Hematopoietic multipotent progenitor cell (in vitro differentiated cells): ENCODE results near the gene NFAT5. TPM values are rescaled to one million over a fixed set of nuclear protein-coding genes. Genes with fewer than 3 reads are reported as not detected.

ENCODE experiments used
- DNase-seq, 3 donors: peaks; one replicate each; pipeline ENCODE4 v3.0.0-alpha.2; 2011 to 2015; ENCODE audit warnings: low read depth in 2 of 3, low spot score in 2 of 3
- total RNA-seq: library from RNA; depleted of rRNA; stranded (reverse); fragments of >200 nt; gene quantifications from one replicate; pipeline ENCODE4 v1.2.3, GENCODE V29; 2012

The NFAT5 gene
- total RNA-seq, 1 donor, result 21.3 TPM

DNA sequence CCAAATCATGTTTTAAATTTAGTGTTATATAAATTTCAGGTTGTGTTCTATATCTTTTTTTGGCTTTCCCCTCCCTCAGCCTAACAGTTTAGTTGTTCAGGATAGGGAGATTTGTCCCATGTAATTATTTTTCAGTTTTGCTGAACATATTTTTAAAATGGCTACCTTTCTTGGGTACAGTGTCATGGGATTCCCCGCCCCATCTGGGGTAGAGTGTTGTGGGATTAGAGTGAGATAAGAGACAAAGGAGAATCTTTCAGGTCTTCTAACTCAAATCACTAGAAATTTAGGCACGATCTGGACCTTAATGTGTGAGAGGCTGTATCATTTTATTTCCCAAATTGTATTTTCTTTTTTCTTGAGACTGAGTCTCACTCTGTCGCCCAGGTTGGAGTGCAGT is 24.8 kb downstream of the NFAT5 start:
- DNase-seq, result no peak

DNA sequence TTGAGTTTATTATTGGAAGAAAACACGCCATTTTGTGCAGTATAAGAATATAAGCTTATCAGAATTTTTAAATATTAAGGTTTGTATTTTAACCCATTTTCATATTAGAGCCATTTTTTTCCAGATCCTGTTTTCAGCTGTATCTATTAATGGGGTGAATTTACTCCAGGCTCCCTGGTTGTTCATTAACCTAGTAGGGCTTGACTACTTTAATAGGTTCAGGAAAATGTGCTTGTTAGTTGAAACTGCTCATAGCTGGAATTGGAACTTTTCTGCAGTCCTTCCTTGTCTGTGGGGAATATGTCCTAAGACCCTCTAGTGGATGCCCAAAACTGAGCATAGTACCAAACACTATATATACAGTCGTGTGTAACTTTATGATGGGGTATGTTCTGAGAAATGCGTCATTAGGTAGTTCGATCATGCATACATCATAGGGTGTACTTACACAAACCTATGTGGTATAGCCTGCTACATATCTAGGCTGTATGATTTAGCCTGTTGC is 28.0 kb downstream of the NFAT5 start:
- no peak for DNase-seq

DNA sequence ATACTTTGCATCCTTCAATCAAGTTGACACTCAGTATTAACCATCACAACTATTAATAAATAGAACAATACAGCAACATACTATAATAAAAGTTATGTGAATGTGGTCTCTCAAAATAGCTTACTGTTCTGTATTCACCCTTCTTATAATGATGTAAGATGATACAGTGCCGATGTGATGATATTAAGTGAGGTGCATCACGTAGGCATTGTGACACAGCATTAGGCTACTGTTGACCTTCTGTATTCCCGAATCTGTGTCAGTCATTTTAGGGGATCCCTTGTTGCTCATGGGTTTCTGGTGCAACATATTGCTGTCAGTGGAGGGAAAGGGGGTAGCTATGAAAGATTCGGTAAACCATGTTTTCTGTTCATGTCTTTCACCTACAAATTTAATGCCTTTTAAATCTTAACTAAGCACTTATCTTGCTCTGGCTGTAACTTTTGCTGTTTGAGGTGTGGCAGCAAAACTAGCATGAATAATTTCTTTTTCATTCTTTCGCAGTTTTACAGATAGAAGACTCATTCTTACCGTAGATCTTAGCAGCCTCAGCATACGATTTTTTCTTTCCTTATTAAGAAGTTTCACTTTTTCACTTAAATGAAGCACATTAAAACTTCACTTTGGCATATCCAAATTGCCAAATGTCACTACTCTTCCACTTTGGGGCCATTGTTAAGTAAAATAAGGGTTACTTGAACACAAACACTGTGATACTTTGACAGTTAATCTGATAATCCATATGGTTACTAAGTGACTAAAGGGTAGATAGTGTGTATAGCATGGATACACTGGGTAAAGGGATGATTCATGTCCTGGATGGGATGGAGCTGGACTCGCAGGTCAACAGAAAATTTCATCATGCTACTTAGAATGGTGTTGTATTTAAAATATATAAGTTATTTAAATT is 29.6 kb downstream of the NFAT5 start:
- no peak for DNase-seq

DNA sequence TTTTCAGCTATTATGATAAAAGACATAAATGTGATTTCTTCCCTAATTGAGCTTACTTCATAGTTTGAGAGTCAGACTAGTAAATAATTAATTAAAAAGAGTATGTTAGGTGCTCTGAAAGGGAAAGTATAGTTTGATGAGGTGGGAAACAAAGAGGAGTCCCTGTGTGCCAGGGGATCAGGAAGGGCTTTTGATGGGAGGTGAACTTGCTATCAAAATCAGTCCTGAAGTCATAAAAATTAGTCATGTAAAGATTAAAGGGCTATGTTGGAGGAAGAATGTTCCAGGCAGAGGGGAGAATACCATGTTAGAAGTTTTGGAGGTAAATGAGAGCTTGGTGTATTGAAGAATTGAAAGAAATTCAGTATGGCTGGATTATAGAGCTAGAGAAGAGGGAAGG is 31.0 kb downstream of the NFAT5 start:
- no peak for DNase-seq

DNA sequence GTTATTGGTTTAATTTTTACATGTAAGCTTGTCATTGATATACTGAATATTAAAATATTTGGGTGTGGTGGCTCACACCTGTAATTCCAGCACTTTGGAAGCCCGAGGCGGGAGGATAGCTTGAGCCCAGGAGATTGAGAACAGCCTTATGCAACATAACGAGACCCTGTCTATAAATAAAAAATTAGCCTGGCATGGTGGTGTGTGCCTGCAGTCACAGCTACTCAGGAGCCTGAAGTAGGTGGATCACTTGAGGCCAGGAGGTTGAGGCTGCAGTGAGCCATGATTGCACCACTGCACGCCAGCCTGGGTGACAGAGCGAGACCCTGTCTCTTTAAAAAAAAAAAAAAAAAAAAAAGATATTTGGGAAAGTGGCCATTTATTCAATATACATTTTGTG is 32.3 kb downstream of the NFAT5 start:
- no peak for DNase-seq

DNA sequence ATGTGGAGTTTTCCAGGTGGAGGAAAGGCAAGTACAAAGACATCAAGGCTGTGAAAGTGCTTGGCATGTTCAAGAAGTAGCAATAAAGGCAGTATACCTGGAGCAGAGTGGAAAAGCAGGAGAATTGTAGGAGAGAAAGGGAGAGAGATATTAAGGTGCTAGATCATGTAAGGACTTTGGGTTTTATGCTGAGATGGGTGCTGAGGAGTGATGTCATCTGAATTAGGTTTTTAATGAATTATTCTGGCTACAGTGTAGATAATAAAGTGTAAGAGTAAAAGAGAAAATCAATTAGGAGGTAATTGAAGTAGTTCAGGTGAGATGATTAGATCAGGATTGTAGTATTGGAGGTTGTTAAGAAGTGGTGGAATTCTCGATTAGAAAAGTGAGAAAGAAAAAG is 34.0 kb downstream of the NFAT5 start:
- no peak for DNase-seq

DNA sequence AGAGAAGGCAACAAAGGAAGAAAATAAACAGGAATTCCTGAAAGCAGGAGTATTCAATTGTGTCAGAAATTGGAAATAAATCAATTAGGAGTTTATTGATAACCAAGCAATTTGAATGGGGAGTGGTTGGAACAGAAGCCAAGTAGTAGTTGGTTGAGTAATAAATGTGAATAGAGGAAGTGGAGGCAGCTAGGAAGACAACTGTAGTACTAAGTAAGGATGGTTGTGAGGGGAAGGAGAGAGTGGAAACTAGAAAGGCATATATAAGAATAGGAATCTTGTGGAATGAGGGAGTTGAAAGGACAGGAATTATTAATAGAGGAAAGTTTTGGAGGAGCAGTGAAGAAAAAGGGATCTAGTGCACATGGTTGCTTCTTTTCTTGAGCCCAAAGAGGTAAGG is 34.4 kb downstream of the NFAT5 start:
- no peak for DNase-seq

DNA sequence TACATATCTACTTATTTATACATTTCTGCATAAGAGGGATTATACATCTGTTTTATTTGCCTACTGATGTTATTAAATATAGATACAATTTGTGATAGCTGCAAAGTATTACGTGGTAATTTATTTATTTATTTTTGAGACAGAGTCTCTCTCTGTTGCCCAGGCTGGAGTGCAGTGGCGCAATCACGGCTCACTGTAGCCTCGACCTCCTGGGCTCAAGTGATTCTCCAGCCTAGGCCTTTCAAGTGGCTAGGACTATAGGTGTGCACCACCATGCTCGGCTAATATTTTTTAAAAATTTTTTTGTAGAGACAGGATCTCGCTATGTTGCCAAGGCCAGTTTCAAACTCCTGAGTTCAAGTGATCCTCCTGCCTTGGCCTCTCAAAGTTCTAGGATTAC is 35.5 kb downstream of the NFAT5 start:
- no peak for DNase-seq

DNA sequence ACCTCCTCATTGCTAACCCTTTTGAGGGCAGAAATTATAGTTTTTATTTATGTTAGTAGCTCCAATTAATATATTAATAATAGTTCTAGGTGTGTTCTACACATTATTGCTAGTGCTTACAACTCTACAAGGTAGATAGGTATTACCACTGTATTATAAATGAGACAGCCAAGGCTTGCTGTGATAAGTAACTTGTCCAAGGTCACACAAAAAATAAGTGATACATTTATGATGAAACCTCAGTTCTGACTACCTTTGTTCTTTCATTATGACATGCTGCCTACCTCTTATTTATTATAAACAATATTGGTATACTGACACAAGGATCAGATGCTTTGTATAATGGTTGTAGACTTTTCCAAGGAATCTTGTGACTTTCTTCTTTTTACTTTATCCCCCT is 41.2 kb downstream of the NFAT5 start:
- DNase-seq, result no peak

DNA sequence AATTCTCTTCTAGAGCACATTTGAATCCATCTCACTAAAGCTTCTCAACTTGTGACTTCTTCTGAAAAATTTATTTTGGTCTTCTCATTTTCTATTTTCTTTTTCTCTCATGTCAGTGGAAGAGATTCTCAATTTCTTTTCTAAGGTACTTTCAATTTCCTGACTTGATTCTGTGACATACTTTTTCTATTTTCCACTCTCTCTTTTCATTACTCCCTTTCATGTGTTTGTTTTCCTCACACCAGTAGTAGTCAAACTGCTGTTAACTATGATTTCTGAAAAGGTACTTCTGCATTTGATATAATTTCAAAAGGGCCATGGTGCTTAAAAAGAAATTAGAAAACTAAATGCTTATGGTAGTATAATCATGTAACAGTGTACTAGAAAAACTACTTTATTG is 41.9 kb downstream of the NFAT5 start:
- no peak for DNase-seq

DNA sequence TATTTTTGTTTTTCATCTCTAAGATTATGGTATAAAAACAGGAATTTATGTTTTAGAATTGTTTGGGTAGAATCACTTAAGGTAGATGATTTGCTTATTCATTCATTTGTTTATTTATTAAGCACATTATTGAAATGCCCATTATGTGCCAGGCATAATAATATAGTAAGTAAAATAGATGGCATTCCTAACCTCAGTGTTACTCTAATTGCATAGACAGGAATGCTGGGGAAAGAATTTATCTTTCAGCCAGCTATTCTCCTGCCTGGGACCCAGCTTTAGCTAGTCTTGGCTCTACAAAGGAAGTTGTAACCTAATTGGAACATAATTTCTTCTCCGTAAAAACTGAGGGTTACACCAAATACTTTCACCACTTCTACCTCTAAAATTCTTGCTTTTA is 44.6 kb downstream of the NFAT5 start:
- no peak for DNase-seq

DNA sequence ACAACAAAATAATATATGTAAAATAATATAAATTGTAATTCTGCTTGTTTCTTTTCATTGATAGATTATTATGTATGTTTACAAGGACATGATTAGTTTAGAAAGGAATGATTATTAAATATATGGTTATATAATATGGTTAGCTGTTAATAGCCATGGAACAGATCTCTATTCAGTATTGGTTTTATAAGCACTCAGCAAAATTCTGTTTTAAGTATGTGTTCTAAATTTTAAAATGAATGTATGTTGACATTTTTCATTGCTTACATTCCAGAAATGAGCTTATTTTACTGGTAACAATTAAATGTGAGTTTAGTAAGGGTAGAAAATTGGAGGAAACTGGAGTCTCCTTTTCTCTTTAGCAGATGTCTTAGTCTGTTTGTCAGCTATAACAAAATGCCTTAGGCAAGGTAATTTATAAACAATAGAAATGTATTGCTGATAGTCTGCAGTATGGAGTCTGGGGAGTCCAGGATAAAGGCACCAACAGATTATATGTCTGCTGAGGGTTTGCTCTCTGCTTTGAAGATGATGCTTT is 45.4 kb downstream of the NFAT5 start:
- DNase-seq, result no peak

DNA sequence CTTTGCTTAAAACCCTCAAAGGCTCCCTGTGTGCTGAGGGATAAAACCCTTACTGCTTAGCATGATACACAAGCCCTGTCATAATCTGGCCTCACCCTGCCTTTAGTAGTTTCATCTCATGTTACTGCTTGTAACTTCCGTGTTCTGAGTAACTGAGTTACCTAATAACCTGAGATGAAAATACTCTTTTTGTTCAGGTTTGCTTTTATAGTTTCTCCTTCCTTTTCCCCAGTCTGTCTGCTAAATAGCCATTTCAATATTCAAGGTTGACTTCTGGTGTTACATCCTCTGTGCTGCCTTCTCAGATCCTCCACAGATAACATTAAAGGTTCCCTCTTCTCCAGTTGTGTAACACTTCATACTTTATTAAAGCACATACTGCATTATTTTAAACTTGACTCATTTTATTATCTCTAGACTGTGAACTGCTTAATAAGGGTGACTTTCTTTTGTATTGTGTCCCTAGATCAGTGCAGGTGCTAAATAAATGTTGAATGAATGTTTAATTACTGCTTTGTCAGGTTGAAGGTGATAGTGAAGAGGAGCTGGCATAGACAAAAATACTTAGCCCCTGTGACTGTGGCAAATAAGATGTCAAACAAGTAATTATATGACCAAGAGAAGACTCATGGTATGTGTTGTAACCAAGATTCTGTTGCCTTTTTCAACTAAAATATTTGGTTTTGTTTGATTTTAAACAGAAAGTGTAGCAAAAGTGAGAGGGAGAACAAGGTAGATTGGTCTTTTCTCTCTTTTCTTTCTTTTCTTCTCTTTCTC is 47.8 kb downstream of the NFAT5 start:
- DNase-seq, result peak in 2 of 3 donors; percentile 8 to 21

DNA sequence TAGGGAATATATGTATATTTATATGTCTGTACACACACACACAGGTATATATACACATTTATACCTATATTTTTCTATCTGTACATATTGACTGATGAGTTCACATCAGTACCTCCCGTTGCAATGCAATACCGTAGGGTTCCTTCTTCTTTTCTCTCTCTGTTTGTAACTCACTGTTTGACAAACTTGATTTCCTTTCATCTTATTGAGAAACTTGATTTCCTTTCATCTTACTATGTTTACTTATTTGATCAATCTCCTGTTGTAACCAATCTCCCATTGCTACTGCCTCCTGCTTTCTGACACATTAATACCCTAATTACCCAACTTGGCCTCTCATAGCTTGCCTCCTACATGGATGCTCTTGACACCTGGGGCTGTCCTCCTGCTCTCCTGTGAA is 49.8 kb downstream of the NFAT5 start:
- DNase-seq, result no peak

DNA sequence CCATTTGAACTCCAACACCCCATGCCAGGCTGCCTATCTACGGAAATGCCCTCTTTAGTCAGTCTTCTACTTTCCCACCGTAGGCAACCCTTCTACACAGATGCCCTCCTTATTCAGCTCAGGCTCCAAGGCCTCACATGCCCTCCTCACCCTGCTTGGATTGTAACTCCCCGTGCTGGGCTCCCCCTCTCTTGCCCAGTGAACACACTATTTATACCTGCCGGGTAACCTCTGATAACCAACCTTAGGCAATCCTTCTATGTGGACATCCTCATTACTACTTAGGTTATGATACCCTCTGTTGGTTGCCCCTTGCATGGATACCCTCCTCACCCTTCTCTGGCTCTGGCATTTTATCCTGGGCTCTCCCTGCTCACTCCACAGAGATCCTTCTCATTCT is 50.3 kb downstream of the NFAT5 start:
- no peak for DNase-seq

DNA sequence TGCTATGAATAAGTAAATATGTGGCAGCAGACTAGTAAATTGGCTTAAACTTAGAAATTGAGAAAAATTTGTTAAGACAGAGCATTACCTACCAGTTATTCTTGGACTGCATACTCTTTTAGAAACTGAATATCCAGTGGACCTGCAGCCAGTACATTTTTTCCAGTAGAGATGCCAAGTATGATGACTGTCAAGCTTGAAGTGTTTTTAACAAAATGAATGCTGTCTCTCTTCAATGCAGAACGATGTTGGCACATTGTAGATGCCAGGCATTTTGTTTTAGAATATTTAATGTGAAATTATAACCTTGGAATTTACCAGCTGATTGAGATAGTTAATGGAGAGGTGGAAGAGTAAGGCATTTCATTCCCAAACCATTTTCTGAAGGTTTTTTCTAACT is 52.5 kb downstream of the NFAT5 start:
- peak in 1 of 3 donors; percentile 11 for DNase-seq

DNA sequence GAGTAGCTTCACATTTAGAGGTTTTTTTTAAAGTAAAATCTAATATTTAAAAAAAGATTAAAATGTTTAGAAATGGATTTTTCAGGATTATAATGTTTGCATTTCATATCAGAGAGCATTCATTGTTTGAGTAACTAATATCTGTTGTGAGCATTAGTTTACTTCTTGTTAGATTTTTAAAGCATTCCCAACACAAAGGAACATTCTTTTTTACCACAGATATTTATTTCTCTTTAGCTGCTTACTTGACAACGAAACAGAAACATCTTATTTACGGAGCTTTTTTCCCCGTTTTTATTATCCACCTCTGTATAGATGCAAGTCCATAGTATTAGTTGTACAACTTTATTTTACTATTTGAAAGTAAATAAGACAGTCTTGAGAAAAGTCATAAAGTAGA is 53.0 kb downstream of the NFAT5 start:
- no peak for DNase-seq

DNA sequence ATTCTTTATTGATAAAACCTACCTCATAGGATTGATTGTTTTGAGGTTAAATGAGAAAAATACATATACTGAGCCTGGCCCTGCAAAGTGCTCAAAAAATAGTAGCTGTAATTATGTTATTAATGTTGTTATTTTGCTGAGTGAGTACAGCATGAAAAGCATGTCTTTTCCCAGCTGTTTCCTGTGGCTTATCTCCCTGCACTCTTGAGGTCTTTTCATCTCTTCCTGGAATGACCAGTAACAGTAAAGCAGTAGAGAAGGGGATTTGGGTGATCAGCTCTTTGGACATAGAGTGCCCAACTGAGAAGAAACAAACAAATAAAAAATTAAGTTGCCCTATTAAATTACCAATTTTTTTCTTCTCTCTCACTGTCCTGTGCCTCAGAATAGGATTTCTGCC is 53.7 kb downstream of the NFAT5 start:
- peak in 2 of 3 donors; percentile 6 to 24 for DNase-seq

DNA sequence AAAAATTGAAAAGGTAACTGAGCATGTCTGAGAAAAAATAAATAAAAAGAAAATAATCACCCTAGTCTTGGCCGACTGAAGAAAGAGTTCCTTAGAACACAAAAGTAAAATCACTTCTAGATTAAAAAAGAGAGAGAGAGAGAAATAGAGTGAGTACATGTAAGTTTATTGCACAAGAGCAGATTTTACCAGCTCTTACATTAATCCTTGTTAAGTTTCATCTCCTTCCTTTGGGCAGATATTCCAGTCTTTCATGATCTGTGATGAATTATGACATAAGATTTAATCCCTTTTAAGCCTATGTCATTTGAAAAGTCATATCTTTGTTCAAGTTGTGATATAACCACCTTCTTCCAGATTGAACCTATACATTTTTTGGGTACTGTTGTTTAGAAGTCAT is 54.8 kb downstream of the NFAT5 start:
- no peak for DNase-seq

DNA sequence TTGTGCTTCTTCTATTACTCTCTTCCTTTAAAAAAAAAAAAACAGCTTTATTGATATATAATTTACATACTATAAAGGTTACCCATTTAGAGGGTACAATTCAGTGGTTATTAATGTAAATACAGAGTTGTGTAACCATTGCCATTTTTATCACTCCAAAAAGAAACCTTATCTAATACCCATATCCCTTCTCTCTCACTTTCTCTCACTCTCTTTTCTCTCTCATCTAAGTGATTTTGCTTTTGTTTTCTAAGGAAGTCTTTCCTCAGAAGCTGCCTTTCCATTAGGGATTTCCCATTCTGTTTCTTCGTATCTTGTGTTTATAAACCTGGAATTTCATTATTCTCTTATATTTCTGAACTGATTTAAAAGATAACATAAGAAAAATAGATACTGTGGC is 55.5 kb downstream of the NFAT5 start:
- DNase-seq, result no peak

DNA sequence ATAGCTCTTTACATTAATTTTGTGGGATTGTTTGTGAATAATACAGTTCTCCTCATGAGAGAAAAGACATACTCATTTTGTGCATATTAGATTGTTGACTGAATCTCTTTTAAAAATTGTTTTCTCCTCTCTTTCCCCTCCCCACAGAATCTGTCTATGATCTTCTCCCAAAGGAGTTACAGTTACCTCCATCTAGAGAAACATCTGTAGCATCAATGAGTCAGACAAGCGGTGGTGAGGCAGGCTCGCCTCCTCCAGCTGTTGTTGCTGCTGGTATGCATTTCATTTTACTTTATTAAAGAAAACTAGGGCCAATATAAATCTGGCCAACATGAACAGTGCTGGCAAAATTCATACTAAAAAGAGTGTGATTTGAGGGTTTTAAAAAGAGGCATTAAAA is 60.5 kb downstream of the NFAT5 start:
- no peak for DNase-seq

DNA sequence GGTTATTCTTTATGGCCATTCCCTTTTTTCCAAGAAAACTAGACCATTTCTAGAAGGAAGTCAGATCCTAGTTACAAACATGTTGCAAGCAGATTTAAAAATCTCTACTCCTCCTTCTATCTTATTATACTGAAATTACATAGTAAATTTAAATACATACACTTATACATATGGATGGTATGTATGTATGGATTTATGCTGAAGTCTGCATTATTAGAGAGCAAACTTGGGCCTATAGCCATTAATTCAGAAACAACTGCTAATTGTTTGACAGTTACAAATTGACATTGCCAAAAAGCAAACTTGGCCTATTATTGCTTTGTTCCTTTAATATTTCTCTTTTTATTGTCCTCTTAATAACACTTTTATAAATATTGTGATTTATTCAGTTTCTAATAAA is 67.1 kb downstream of the NFAT5 start:
- no peak for DNase-seq
